Measurements from ENCODE around the gene PCDHA1. TPM values are rescaled to one million over a fixed set of nuclear protein-coding genes. Genes with fewer than 3 reads are reported as not detected.
A peak's percentile ranks its signal among the peaks of the same experiment; 100 is the strongest.
"Not testable (repeated sequence)": the region's sequence is repeated elsewhere in the genome, so short reads cannot be mapped to it uniquely, and the experiment has no call there.

PCDHA1 gene
- total RNA-seq, 1 experiment from 2014 or later: 0.45 TPM

GRCh38 chr5:140848139-140849102 is 62.5 kb downstream of the PCDHA1 start, which contains the start of gene PCDHA9:
TSS of gene PCDHA9 (plus strand) at chr5:140848382. CDS start at chr5:140848496, 114 bp downstream.
- peak; percentile 21 for DNase-seq (ENCODE audit: low spot score)
- POLR2A ChIA-PET (ENCODE audit: low non-redundant PET); CTCF ChIA-PET; H3K36me3 ChIP-seq (ENCODE audit: insufficient read depth, low read length, poor library complexity, severe bottlenecking); H3K27ac ChIP-seq (ENCODE audit: low read depth, low read length, poor library complexity, severe bottlenecking); H3K4me1 ChIP-seq (ENCODE audit: insufficient read depth, low read length, poor library complexity, severe bottlenecking); intact Hi-C loops (cut with micrococcal nuclease; ENCODE audit: unreplicated experiment); H3K27me3 ChIP-seq (replicated peaks; ENCODE audit: insufficient read depth, low read depth, low read length, poor library complexity); H3K9me3 ChIP-seq (ENCODE audit: low read depth, low read length, poor library complexity, severe bottlenecking); H3K4me3 ChIP-seq (ENCODE audit: low read depth, low read length, poor library complexity, severe bottlenecking); BruUV-seq (replicated peaks): not testable (repeated sequence)
- 0 out of 2 replicates have a peak, but pooled peaks have one; percentile 11 for TF ChIP-seq CTCF (conservative IDR thresholded peaks at IDR 0.05; ENCODE audit: low read depth, low read length)

GRCh38 chr5:140849831-140850634 is 64.1 kb downstream of the PCDHA1 start:
- POLR2A ChIA-PET (ENCODE audit: low non-redundant PET): not testable (repeated sequence)

GRCh38 chr5:140855772-140856674 is 70.1 kb downstream of the PCDHA1 start, which contains the start of gene PCDHA10:
TSS of gene PCDHA10 (plus strand) at chr5:140855897. CDS start at chr5:140856049, 152 bp downstream.
- Histone ChIP-seq H3K9me3 (ENCODE audit: low read depth, low read length, poor library complexity, severe bottlenecking) (no peaks in the 10 kb centered on the region), H3K36me3 (ENCODE audit: insufficient read depth, low read length, poor library complexity, severe bottlenecking) (no peaks in the 10 kb centered on the region), H3K4me3 (ENCODE audit: low read depth, low read length, poor library complexity, severe bottlenecking) (peak within 1 kb of the TSS; percentile 63), H3K27ac (ENCODE audit: low read depth, low read length, poor library complexity, severe bottlenecking) (peak within 1 kb of the TSS; percentile 78), H3K4me1 (ENCODE audit: insufficient read depth, low read length, poor library complexity, severe bottlenecking) (peaks cover 5% of the 10 kb centered on the region), H3K27me3 (replicated peaks; ENCODE audit: insufficient read depth, low read depth, low read length, poor library complexity) (no peaks in the 10 kb centered on the region)
- intact Hi-C loops (cut with micrococcal nuclease; ENCODE audit: unreplicated experiment): no loop called here
- CTCF ChIA-PET: interaction anchor here (0.5 to 2.1 kb wide), 4 partner anchors 14 to 221 kb away, joined by 3 to 17 read pairs (median 9); partner anchors contain the start of gene PCDHA12
- TF ChIP-seq EZH2 (IDR thresholded peaks at IDR 0.05; ENCODE audit: borderline replicate concordance, low read depth, low read length, poor library complexity, severe bottlenecking) (no peak), CTCF (conservative IDR thresholded peaks at IDR 0.05; ENCODE audit: low read depth, low read length) (peak; percentile 61)
- POLR2A ChIA-PET (ENCODE audit: low non-redundant PET): no interaction called here
- TSS peak; percentile 62 for BruUV-seq (replicated peaks)
- peak; percentile 79 for DNase-seq (ENCODE audit: low spot score)

More at GRCh38 chr5:140849831-140850634, 64.1 kb downstream of the PCDHA1 start:
- CTCF ChIA-PET; H3K4me1 ChIP-seq (ENCODE audit: insufficient read depth, low read length, poor library complexity, severe bottlenecking); H3K36me3 ChIP-seq (ENCODE audit: insufficient read depth, low read length, poor library complexity, severe bottlenecking); H3K27me3 ChIP-seq (replicated peaks; ENCODE audit: insufficient read depth, low read depth, low read length, poor library complexity); H3K27ac ChIP-seq (ENCODE audit: low read depth, low read length, poor library complexity, severe bottlenecking); intact Hi-C loops (cut with micrococcal nuclease; ENCODE audit: unreplicated experiment); BruUV-seq (replicated peaks); H3K9me3 ChIP-seq (ENCODE audit: low read depth, low read length, poor library complexity, severe bottlenecking); H3K4me3 ChIP-seq (ENCODE audit: low read depth, low read length, poor library complexity, severe bottlenecking); DNase-seq (ENCODE audit: low spot score): not testable (repeated sequence)

Measured in A673 (cell line).